Effector CD8-positive, alpha-beta T cell (primary cell): Measurements from ENCODE around the gene NR4A3.
"Not testable (repeated sequence)": the region's sequence is repeated elsewhere in the genome, so short reads cannot be mapped to it uniquely, and the experiment has no call there.

Source experiments
- DNase-seq: peaks from one replicate; lab custom pipeline; 2025; lab: John Stamatoyannopoulos, UW

The NR4A3 gene

DNA sequence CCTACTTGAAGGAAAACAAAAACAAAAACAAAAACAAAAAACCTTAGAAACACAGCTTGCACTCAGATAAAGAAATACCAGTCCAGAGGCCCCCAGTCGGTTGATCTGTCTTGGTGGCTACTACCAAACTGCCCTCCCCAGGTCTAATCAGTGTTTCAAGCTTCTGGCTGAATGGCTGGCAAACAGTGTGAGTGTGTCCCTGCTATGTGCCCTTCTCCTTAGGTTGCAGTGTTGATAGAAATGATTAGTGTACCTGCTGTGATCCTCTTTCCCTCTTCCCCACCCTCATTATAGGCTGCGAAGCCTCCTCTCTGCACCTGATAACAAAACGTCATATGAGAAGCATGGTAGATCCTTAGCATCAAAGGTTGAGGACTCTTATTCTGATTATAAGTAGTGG lies 12.8 kb downstream of the NR4A3 start:
- DNase-seq: no peak

DNA sequence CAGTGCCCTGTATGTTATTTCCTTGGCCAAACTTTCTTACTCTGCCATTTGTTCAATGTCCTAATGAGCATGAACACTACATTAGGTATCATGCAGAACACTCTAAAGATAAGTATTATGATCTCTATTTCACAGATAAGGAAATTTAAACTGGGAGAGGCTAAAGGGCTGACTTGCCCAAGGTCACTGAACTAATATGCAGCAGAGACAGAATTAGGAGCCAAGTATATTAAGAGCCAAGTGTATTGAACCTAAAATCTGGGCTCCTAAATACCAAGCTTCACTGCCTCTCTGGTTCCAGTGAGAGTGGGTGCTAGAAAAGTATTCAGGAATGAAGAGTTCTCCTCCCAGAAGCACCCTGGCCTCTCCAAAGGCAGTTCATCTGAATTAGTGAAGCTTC lies 13.5 kb downstream of the NR4A3 start:
- DNase-seq: no peak

DNA sequence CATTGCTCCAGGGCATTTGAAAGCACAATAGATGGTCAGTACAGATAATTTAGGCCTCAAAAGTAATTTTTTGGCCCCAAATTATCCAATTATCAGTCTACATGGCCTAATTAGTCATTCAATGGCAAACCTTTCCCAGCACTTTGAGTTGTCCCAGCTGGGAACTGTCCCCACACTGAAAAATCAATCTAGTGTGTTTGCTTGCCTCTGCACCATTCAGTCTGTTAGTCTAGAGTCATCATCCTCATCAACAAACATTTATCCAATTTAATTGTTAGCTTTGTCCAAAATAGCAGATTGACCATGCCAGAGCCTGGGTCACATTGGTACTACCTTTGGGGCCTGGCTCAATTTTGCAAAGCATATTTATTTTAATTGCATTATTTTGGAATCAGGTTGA lies 13.9 kb downstream of the NR4A3 start:
- no peak for DNase-seq

DNA sequence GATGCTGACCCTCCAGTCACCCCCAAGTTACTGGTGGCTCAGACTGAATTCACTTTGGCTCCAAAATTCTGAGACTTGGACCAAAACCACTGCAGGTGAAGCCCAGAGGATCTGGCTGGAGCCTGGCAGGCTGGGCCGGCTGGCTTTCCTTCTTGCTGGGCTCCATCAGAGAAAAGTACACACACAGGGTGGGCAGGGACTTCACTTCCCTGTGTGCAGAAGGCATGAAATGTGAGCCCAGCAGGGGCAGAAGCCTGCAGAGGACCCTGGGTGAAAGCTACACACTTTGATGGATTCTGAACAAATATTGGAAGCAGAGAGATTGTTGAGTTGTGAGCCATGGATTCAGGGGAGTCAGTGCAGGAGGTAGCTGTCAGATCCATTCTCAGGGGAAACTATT lies 18.4 kb downstream of the NR4A3 start:
- no peak for DNase-seq

DNA sequence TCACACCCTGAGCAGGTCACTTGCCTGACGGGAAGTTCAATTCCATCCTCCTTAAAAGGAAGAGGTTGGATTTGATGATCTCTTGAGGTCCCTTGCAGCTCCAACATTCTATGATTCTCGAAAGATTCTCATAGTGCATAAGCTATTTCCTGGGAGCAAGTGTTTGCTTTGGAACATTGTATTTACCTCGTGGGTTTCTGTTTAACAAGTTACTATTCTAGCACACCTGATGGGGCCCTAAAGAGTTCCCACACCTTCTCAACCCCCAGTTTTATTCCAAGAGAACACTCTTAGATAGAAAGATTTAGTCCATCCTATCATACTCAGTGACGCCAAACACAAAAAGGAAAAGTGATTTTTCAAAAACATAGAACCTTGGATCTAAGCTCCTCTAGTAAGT lies 23.4 kb downstream of the NR4A3 start:
- DNase-seq: no peak

DNA sequence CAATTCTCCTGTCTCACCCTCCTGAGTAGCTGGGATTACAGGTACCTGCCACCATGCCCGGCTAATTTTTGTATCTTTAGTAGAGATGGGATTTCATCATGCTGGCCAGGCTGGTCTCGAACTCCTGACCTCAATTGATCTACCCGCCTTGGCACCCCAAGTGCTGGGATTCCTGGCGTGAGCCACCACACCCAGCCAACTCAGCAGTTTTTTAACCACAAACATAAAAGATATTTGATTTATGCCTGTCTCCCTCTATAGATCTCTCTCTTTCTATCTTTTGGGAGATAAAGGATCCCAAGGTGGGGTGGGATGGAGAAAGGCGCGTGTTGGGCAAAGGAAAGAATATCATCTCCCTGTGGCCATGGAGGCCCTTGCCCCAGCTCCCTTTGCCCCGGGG lies 26.8 kb downstream of the NR4A3 start:
- DNase-seq: no peak

DNA sequence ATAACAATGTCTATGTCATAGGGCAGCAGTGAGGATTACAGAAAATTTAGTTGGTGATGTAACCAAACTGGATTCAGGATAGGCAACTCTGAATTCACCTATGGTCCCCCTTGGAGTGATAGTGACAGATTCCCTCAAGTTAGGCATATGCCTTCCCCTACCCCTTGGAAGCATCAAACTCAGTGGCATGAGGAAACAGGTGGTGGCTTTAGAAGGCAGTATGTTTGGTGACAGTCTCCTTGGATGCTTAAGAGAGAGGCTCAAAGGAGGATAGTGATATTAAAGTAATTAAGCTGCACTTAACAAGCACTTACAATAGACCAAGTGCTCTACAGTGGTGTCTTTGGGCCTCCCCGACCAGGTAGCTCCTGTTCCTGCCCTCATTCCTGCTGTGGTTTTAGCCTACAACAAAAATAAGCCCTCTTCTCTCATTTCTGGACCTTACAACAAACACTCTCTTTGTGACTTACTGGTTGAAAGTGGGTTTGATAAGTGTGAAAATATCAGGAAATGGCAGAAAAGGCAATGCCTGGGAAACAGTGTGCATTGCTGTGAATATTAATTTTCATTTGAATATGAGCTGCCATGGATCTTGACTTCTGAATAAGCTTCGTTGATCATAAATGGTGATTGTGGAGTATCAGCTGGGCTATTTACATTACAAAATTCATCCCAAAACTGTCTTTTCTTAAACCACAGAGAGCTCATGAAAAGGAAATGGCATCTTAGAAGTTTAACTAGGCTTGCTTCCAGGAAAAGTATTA lies 29.2 kb downstream of the NR4A3 start:
- DNase-seq: no peak

DNA sequence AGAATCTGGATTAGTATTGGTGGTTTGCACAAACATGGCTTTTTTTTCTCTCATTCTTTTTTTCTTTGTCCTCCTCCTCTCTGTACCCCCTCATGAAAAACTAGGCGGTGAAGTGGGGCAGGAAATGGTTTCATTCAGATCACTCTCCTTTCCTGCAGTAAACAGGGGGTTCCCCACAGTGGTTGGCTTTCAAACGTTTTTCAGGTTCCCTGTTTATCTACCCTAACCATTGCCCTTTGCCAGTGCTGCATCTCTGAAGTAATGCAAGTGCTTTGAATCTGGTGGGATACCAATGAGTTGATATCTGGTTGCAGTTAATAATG lies 29.8 kb downstream of the NR4A3 start:
- DNase-seq: peak; percentile 14

DNA sequence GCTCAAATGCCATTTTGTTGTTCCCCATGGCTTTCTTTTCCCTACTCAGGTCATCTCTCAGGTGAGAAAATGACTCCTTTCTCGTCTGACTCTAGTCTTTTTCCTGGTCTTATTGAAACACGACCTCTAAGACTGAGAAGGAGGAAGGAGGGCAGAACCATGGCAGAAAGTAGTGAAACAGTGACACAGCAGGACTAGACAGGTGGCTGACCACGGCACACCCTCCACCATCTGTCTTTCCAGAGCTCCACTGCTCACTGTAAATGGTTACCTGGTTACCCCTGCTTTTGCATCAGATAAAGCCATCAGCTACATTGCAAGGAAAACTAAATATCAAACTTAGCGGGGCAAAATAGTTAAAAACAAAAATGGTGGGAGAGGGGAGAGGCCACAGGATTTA lies 30.9 kb downstream of the NR4A3 start:
- no peak for DNase-seq

DNA sequence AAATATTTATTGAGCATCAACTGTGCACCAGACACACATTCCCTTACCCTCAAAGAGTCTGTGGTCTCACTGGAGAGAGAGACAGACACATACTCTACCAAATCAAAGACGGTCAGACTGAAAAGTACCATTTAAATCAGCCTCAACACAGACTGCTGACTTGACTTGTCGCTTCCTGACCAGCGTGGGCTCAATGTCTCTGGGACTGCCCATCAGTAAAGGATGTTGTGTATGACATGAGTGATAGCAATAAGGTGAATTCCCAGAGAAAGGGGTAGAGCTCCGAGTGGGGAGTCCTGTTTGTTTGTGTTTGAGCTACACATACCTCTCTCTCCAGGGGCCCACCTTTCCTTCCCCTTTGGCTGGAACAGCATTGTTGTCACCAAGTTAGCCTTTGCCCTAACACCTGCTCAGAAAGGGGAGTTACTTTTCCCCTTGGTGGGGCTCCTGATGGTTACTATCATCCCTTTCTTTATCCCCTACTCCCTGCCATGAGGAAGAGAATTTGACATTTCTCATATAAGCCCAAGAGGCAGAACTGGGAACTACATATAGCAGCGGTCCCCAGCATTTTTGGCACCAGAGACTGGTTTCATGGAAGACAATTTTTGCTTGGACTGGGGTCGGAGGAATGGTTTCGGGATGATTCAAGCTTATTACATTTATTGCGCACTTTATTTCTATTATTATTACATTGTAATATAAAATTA lies 33.9 kb downstream of the NR4A3 start:
- DNase-seq: no peak

DNA sequence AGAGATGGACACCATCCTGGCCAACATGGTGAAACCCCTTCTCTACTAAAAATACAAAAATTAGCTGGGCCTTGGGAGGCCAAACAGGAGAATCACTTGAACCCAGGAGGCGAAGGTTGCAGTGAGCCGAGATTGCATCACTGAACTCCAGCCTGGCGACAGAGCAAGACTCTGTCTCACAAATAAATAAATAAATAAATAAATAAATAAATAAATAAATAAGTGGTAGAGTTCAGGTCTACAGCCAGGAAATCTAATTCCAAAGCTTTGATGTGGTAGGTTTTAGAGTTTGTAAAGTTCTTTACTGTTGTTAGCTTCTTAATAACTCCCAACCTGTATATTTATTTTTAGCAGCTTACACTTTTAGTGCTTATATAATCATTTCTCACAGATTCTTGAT lies 35.9 kb downstream of the NR4A3 start:
- DNase-seq: not testable (repeated sequence)

DNA sequence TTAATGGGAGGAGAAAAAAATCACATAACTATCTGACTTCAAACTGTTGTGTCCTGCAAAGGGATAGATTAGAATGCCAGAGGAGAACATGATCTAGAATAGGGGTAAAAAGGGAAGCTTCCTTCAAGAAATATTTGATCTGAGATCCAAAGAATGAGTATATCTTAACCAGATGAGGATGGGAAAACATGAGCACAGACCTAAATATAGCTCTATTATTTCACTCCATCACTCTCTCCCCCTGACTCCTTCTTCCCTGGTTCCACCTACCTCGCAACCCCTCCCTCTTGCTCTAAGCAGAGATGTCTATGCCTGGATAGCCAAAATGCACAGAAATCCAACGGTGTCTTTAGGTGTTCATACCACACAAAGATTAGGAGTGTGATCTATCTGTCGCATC lies 36.4 kb downstream of the NR4A3 start:
- no peak for DNase-seq

DNA sequence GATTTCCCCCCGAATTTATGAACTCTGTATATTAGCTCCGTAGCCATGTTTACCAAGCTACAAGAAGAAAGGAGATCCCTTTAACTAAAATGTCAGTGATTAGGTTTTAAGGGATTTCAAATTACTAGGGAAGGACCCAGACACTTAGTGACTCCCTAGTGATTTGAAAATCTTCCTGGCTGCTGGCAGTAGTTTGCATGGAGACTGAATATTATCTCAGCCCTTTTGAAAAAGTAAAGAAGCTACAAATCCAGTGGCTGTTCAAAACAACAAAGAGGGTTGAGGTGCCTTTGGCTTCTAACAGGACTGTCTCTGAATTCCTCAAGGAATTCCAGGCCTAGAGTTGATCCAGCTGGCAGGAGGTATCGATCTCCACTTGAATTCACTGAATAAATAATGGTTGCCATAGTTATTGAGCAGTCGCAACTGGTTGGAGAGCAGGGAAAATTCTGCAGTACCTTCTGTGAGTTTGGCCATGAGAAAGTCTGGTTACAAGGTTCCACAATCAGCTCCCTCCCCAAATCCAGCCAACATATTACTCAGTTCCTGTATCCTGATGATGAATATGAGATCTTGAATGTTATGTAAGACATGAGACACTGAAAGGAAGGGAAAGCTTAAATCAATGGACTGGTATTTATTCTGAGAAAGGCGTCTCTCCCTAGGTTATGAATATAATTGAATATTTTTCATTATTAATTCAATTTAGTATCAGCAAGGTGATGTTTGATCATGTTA lies 37.7 kb downstream of the NR4A3 start:
- DNase-seq: no peak

DNA sequence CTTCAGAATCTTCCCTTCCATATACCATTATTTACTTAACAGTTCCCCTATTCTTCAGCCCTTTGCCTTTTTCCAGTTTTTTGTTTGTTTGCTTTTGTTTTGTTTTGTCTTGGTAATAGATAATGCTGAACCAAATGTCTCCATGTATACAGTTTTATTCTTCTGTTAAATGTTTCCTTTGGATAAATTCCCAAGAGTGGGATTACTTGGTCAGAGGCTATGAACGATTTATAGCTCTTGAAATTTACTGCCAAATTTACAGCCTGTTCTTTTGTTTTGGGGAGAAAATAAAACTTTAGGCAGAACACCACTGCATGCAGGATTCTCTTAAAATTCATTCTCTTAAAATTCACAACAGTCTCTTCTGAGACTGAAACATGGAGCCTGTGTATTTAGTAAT lies 38.6 kb downstream of the NR4A3 start:
- no peak for DNase-seq

DNA sequence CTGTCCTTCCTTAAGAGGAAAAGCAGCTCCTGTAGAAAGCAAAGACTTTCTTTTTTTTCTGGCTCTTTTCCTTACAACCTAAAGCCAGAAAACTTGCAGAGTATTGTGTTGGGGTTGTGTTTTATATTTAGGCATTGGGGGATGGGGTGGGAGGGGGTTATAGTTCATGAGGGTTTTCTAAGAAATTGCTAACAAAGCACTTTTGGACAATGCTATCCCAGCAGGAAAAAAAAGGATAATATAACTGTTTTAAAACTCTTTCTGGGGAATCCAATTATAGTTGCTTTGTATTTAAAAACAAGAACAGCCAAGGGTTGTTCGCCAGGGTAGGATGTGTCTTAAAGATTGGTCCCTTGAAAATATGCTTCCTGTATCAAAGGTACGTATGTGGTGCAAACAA lies 42.3 kb downstream of the NR4A3 start:
- DNase-seq: no peak

DNA sequence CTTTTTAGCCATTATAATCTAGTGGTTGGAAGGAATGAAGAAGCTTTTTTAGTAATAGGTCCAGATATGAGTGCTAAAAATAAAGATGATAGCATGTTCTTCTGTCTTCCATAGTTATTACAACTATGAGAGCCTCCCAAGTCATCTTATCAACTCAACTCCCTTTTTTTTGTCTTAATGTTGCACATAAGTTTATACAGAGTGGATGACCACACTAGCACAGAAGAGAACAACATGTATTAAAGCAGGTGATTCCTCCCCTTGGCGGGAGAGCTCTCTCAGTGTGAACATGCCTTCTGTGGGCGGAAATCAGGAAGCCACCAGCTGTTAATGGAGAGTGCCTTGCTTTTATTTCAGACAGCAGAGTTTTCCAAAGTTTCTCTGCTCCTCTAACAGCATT lies 44.7 kb downstream of the NR4A3 start:
- DNase-seq: no peak

DNA sequence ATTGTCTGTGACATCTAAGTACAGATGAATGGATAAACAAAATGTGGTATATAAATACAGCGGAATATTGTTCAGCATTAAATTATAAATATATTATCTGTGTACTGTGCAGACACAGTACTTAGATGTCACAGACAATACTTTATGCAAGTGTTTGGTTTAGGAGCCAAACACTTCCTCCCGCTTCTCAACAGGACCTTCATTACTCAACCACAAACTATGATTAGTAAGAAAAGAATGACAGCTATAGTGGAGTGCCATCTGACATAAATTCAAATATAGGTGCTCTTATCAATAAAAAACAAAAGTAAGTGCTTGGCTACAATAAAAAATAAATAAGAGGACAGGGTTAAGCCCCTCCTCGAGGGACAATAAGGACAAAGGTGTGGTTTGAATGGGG lies 45.9 kb downstream of the NR4A3 start:
- DNase-seq: no peak

DNA sequence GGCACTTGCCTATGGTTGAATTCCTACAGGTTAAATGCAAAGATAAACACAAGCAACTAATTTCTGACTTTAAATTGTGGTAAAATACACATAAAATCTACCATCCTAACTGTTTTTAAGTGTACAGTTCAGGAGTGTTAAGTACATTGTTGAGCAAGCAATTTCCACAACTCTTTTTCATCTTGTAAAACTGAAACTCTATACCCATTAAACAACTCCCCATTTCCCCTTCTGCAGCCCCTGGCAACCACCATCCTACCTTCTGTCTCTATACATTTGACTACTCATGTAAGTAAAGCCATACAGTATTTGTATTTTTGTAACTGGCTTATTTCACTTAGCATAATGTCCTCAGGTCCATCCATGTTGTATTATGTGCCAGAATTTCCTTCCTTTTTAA lies 46.3 kb downstream of the NR4A3 start:
- DNase-seq: no peak

DNA sequence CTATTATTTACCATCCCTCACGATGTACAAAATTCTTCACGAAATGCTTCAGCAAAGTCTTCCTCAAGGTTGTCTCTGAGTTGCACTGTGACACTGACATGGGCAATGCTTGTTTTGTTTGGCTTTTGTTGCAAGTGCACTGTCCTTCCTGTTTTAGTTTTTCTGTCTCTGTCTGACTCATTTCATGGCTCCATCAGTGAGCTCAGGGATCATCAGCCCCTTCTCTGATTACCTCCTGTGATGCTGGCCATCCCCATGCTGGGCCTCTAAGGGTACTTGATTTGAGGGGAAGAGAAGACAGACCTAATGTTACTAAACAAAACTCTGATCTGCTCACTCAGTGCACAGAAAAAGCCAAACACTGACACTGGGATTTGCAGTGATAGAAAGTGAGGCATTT lies 47.2 kb downstream of the NR4A3 start:
- no peak for DNase-seq

DNA sequence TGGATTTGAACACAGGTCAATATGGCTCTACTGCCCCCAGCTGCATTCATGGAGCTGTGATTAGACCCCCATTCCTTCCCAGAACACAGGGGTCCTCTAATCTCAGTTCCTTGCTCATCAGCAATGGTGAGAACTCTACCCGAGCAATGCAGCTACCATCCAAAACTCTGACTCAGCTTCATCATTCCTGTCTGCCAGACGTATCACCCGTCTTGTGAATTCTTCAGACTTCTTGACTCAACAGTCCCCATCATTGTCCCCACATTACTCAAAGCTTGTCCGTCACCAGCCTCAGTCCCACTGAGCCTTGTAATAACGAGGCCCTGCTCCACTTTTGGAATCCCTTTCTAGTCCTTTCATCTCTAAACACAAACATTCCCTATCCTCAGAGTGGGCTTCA lies 48.4 kb downstream of the NR4A3 start:
- no peak for DNase-seq

DNA sequence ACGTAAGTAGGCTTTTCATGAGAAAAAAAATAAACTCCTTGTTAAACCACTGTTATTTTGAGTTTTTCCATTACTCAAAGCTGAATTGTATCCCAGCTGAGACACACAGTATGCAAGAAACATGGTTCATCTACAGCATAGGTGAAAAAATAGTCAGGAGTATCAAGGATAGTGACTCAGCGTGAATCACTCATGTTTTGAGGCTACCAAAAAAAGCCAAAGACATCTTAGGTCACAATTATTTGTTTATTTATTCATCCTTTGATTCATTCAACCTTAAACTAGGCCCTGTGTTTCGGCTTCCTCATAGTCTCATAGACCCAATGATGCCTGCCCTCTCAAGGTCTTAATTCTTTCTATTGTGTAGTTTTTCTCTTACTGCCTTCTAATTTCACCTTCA lies 51.8 kb downstream of the NR4A3 start:
- DNase-seq: no peak

DNA sequence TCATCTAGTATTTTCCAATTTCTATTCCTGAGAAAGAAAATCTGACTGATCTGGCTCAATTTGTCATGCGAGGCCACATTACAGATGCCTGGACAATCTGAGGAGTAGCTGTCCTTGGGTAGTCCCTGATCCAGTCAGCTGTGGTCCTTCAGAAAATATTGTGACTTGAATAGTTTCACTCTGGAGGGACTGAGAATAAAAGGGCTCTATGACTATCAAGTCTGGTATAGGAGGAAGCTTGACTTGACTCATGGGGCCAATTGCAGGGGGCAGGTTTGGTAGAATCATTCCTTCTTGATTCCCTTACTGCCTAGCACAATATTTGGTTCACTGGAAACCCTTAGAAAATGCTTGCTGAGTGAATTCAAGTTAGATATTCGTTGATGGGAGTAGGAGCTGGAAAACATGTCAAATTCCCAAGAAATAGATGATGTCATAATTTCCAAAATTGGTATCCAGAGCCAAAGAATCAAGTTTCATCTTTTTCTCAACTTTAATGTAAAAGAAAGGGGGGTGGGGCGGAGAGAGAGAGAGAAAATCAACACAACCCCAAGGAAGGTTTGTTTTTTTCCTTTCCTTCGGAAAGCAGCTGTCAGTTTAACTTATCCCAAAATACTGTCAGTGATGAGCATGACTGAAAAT lies 52.4 kb downstream of the NR4A3 start:
- DNase-seq: no peak

DNA sequence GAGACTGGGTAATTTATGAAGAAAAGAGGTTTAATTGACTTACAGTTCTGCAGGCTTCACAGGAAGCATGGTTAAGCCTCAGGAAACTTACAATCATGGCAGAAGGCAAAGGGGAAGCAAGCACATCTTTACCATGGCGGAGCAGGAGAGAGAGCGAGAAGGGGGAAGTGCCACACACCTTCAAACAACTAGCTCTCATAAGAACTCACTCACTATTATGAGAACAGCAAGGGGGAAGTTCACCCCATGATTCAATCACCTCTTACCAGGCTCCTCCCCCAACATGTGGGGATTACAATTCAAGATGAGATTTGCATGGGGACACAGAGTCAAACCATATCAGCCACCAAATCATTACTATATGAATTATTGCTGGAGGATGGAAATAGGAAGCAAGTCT lies 54.5 kb downstream of the NR4A3 start:
- DNase-seq: no peak
